LNCaP clone FGC (cell line): Measurements from ENCODE around the gene HTR5A.

Experiments
- DNase-seq: peaks from one replicate; pipeline ENCODE4 v3.0.0-alpha.2; 2011; ENCODE audit warnings: low read depth
- H3K4me3 ChIP-seq: 2 replicates; pipeline ENCODE4 v1.5.1; 2011; ENCODE audit warnings: mild to moderate bottlenecking, low read depth, low read length, control low read depth
- CTCF ChIP-seq: IDR thresholded peaks from 2 replicates; pipeline ENCODE4 v1.5.1; 2012; ENCODE audit warnings: mild to moderate bottlenecking; ENCODE audit not compliant: control insufficient read depth, insufficient read depth; ENCODE audit errors: extremely low read depth

Gene HTR5A

GRCh38 chr7:155119801-155120382 is 49.8 kb downstream of the HTR5A start:
- TF ChIP-seq CTCF = no peak
- H3K4me3 ChIP-seq = no peak overlapping the region
- no peak for DNase-seq

- no peak overlapping the region for H3K4me3 ChIP-seq
- no peak for DNase-seq
- TF ChIP-seq CTCF = no peak
These were observed 50.3 kb downstream of the HTR5A start for GRCh38 chr7:155120460-155120859.

GRCh38 chr7:155122831-155123230 is 52.7 kb downstream of the HTR5A start:
- no peak for DNase-seq
- H3K4me3 ChIP-seq = no peak overlapping the region
- no peak for TF ChIP-seq CTCF

GRCh38 chr7:155123413-155123812 is 53.3 kb downstream of the HTR5A start:
- no peak for DNase-seq
- H3K4me3 ChIP-seq = no peak overlapping the region
- no peak for TF ChIP-seq CTCF

- H3K4me3 ChIP-seq = no peak overlapping the region
- no peak for TF ChIP-seq CTCF
- DNase-seq = no peak
These were observed 54.6 kb downstream of the HTR5A start for GRCh38 chr7:155124706-155125105.

- TF ChIP-seq CTCF = no peak
- no peak for DNase-seq
- no peak overlapping the region for H3K4me3 ChIP-seq
These were observed 59.1 kb downstream of the HTR5A start for GRCh38 chr7:155129186-155129585.

GRCh38 chr7:155129789-155130188 is 59.7 kb downstream of the HTR5A start:
- no peak overlapping the region for H3K4me3 ChIP-seq
- no peak for DNase-seq
- no peak for TF ChIP-seq CTCF
